ENCODE results near the gene ATP9B.
"Not testable (repeated sequence)": the region's sequence is repeated elsewhere in the genome, so short reads cannot be mapped to it uniquely, and the experiment has no call there.

ATP9B gene

GRCh38 chr18:79361766-79362522 lies 292.8 kb downstream of the ATP9B start:
- DNase-seq: no peak
- intact Hi-C loops (cut with DNase I): no loop called here

- no peak for DNase-seq
- intact Hi-C loops (cut with DNase I): no loop called here
Measured at GRCh38 chr18:79365701-79366100, 296.5 kb downstream of the ATP9B start.

- intact Hi-C loops (cut with DNase I): no loop called here
Measured at GRCh38 chr18:79366177-79367094, 297.2 kb downstream of the ATP9B start.

GRCh38 chr18:79367480-79367879 lies 298.3 kb downstream of the ATP9B start:
- DNase-seq: no peak
- intact Hi-C loops (cut with DNase I): no loop called here

More at GRCh38 chr18:79366177-79367094, 297.2 kb downstream of the ATP9B start:
- DNase-seq: peak in 5 of 42 donors; percentile 7 to 50 (median 50)

GRCh38 chr18:79367989-79368388 lies 298.8 kb downstream of the ATP9B start:
- intact Hi-C loops (cut with DNase I): no loop called here
- DNase-seq: no peak

GRCh38 chr18:79368681-79369080 lies 299.5 kb downstream of the ATP9B start:
- DNase-seq: no peak
- intact Hi-C loops (cut with DNase I): no loop called here

- intact Hi-C loops (cut with DNase I): no loop called here
Measured at GRCh38 chr18:79371561-79372121, 302.4 kb downstream of the ATP9B start.

GRCh38 chr18:79372461-79372860 lies 303.3 kb downstream of the ATP9B start:
- no peak for DNase-seq
- intact Hi-C loops (cut with DNase I): no loop called here

More at GRCh38 chr18:79371561-79372121, 302.4 kb downstream of the ATP9B start:
- DNase-seq: no peak

GRCh38 chr18:79372991-79373390 lies 303.8 kb downstream of the ATP9B start:
- intact Hi-C loops (cut with DNase I): no loop called here
- DNase-seq: no peak

- peak in 1 of 42 donors; percentile 28 for DNase-seq
- intact Hi-C loops (cut with DNase I): no loop called here
Measured at GRCh38 chr18:79373736-79374135, 304.5 kb downstream of the ATP9B start.

GRCh38 chr18:79374408-79375171 lies 305.4 kb downstream of the ATP9B start:
- no peak for DNase-seq
- intact Hi-C loops (cut with DNase I): no loop called here

- intact Hi-C loops (cut with DNase I): no loop called here
- no peak for DNase-seq
Measured at GRCh38 chr18:79375441-79376154, 306.4 kb downstream of the ATP9B start.

GRCh38 chr18:79376661-79377060 lies 307.5 kb downstream of the ATP9B start:
- intact Hi-C loops (cut with DNase I); DNase-seq: not testable (repeated sequence)

GRCh38 chr18:79377187-79377891 lies 308.1 kb downstream of the ATP9B start:
- peak in 7 of 42 donors; percentile 34 to 71 (median 38) for DNase-seq
- intact Hi-C loops (cut with DNase I): no loop called here

GRCh38 chr18:79378536-79379250 lies 309.5 kb downstream of the ATP9B start:
- DNase-seq: peak; percentile 68 to 94 (median 88)
- intact Hi-C loops (cut with DNase I): no loop called here

GRCh38 chr18:79379251-79379905 lies 310.2 kb downstream of the ATP9B start:
- peak in 3 of 42 donors; percentile 11 to 28 (median 23) for DNase-seq
- intact Hi-C loops (cut with DNase I): no loop called here

Data from head of caudate nucleus (tissue), 42 donors.